HepG2 (cell line): ENCODE results near the gene MAPK6. TPM values are rescaled to one million over a fixed set of nuclear protein-coding genes. Genes with fewer than 3 reads are reported as not detected.

ENCODE experiments used
- ATAC-seq: fragments of 200-7000 bp; cut with Tn5 transposase; 3 replicates; pipeline ENCODE4 v1.9.1; 2020; ENCODE audit warnings: mild to moderate bottlenecking, moderate library complexity
- BruUV-seq: library from RNA; stranded (reverse); fragments of 400-500 nt; replicated peaks from 2 replicates; lab custom pipeline; 2021; lab: Mats Ljungman, UMichigan
- CTCF ChIA-PET: fragments of 300-600 bp; formaldehyde crosslinking; extraction: SDS; loops from one replicate; lab custom pipeline; 2021; ENCODE audit warnings: low total read pairs, inconsistent platforms, low intra/inter-chr PET ratio; lab: Yijun Ruan, JAX
- POLR2A ChIA-PET: fragments of 350-600 bp; sonication (Branson Sonifier 250); formaldehyde crosslinking; loops from one replicate; lab custom pipeline; 2020; ENCODE audit warnings: antibody characterized with exemption, inconsistent platforms; lab: Yijun Ruan, JAX
- DNase-seq: peaks from one replicate; pipeline ENCODE4 v3.0.0-alpha.2; 2015; ENCODE audit warnings: low spot score
- FAIRE-seq: peaks from 3 replicates; lab custom pipeline; 2011; peaks lifted over from hg19 to GRCh38; lab: Jason Lieb, UNC
- H2AFZ ChIP-seq: one replicate; pipeline ENCODE4 v1.6.1; 2011; ENCODE audit warnings: low read length, inconsistent platforms
- H3K27ac ChIP-seq: fragments of 300-600 bp; 3 replicates; pipeline ENCODE4 v1.8.0; 2011; ENCODE audit warnings: mixed run types, mild to moderate bottlenecking, mixed read lengths, low read length, inconsistent platforms; ENCODE audit not compliant: insufficient read depth; ENCODE audit errors: extremely low read length
- H3K27me3 ChIP-seq, 2 experiments: fragments of 200-600 bp in 1 of 2; 2 replicates in 1 of 2; 3 replicates in 1 of 2; pipeline versions ENCODE4 v1.6.0 to v1.8.0; 2011; ENCODE audit warnings: low read length in 2 of 2, mild to moderate bottlenecking in 2 of 2, moderate library complexity in 2 of 2, inconsistent platforms in 1 of 2; ENCODE audit not compliant: insufficient read depth in 2 of 2, control insufficient read depth in 1 of 2
- H3K36me3 ChIP-seq, 2 experiments: fragments of 200-600 bp in 1 of 2; replicated peaks in 1 of 2; 2 replicates in 1 of 2; 3 replicates in 1 of 2; pipeline versions ENCODE4 v1.5.1 to v1.8.0; 2011; ENCODE audit warnings: low read length in 2 of 2, inconsistent platforms in 1 of 2; ENCODE audit not compliant: insufficient read depth in 2 of 2, control insufficient read depth in 1 of 2
- H3K4me1 ChIP-seq: 2 replicates; pipeline ENCODE4 v1.5.1; 2012; ENCODE audit warnings: low read length, inconsistent platforms; ENCODE audit not compliant: insufficient read depth
- H3K4me2 ChIP-seq: 2 replicates; pipeline ENCODE4 v1.6.0; 2011; ENCODE audit warnings: low read depth, low read length, inconsistent platforms
- H3K4me3 ChIP-seq, 3 experiments: fragments of 200-600 bp in 1 of 3; sonication (generic), shearing (Covaris generic) in 1 of 3; replicated peaks in 1 of 3; 2 replicates each; pipeline ENCODE4 v1.5.1; 2011 to 2016; ENCODE audit warnings: low read length in 3 of 3, inconsistent platforms in 2 of 3, low read depth in 2 of 3, mild to moderate bottlenecking in 2 of 3, control low read depth in 1 of 3, mixed read lengths in 1 of 3; ENCODE audit not compliant: insufficient read depth in 1 of 3
- H3K79me2 ChIP-seq: one replicate; pipeline ENCODE4 v1.6.1; 2011; ENCODE audit warnings: low read length, inconsistent platforms; ENCODE audit not compliant: insufficient read depth
- H3K9ac ChIP-seq: 2 replicates; pipeline ENCODE4 v1.6.0; 2011; ENCODE audit warnings: mild to moderate bottlenecking, low read depth, low read length, inconsistent platforms; ENCODE audit not compliant: insufficient read depth
- H3K9me3 ChIP-seq: 2 replicates; pipeline ENCODE4 v1.5.1; 2012; ENCODE audit warnings: mild to moderate bottlenecking, low read length
- H4K20me1 ChIP-seq: 2 replicates; pipeline ENCODE4 v1.6.0; 2011; ENCODE audit warnings: inconsistent platforms, mild to moderate bottlenecking, low read length, moderate library complexity; ENCODE audit not compliant: insufficient read depth
- ATRX ChIP-seq: sonication (generic); formaldehyde crosslinking; IDR thresholded peaks from 2 replicates; pipeline ENCODE4 v1.4.0; 2020; ENCODE audit warnings: missing genetic modification reagents, borderline replicate concordance
- BCL3 ChIP-seq: sonication (generic); formaldehyde crosslinking; IDR thresholded peaks from 2 replicates; pipeline ENCODE4 v1.5.1; 2020; ENCODE audit warnings: mild to moderate bottlenecking, missing genetic modification reagents, moderate library complexity
- CEBPB ChIP-seq: IDR thresholded peaks from 2 replicates; pipeline ENCODE4 v1.6.1; 2011; ENCODE audit warnings: low read depth, low read length, improper control_type of control experiment, borderline replicate concordance
- DRAP1 ChIP-seq: IDR thresholded peaks from 2 replicates; pipeline ENCODE4 v1.6.1; 2016; ENCODE audit warnings: missing genetic modification reagents, missing compliant biosample characterization
- E2F5 ChIP-seq: sonication (generic); formaldehyde crosslinking; conservative IDR thresholded peaks from 2 replicates; pipeline ENCODE4 v1.4.0; 2020; ENCODE audit warnings: missing genetic modification reagents
- FOXA3 ChIP-seq: IDR thresholded peaks from 2 replicates; pipeline ENCODE4 v1.6.1; 2016; ENCODE audit warnings: missing genetic modification reagents, missing compliant biosample characterization
- GABPB1 ChIP-seq: IDR thresholded peaks from 2 replicates; pipeline ENCODE4 v1.6.1; 2016; ENCODE audit warnings: mild to moderate bottlenecking, missing genetic modification reagents, moderate library complexity, missing compliant biosample characterization
- HDAC1 ChIP-seq: sonication (generic); formaldehyde crosslinking; IDR thresholded peaks from 2 replicates; pipeline ENCODE4 v1.5.1; 2020; ENCODE audit warnings: mild to moderate bottlenecking, missing genetic modification reagents
- JUNB ChIP-seq: sonication (generic); formaldehyde crosslinking; IDR thresholded peaks from 2 replicates; pipeline ENCODE4 v1.8.0; 2022; ENCODE audit warnings: missing genetic modification reagents, mild to moderate bottlenecking, borderline replicate concordance
- SIX4 ChIP-seq: sonication (generic); formaldehyde crosslinking; IDR thresholded peaks from 2 replicates; pipeline ENCODE4 v1.4.0; 2020; ENCODE audit warnings: missing genetic modification reagents
- XBP1 ChIP-seq: sonication (generic); formaldehyde crosslinking; IDR thresholded peaks from 2 replicates; pipeline ENCODE4 v1.5.0; 2020; ENCODE audit warnings: missing genetic modification reagents
- ZNF143 ChIP-seq: sonication (generic); formaldehyde crosslinking; IDR thresholded peaks from 2 replicates; pipeline ENCODE4 v1.4.0; 2020; ENCODE audit warnings: missing genetic modification reagents
- ZNF577 ChIP-seq: sonication (generic); formaldehyde crosslinking; IDR thresholded peaks from 2 replicates; pipeline ENCODE4 v1.4.0; 2020; ENCODE audit warnings: mild to moderate bottlenecking, low read depth, missing genetic modification reagents, borderline replicate concordance
- ZXDC ChIP-seq: sonication (generic); formaldehyde crosslinking; IDR thresholded peaks from 2 replicates; pipeline ENCODE4 v1.5.0; 2020; ENCODE audit warnings: mild to moderate bottlenecking, missing genetic modification reagents
- WGBS: methylation state at CpG from one replicate; pipeline ENCODE4 v1.1.6; 2017; ENCODE audit warnings: low lambda C conversion rate; 5-methylcytosine and 5-hydroxymethylcytosine counted together
- in situ Hi-C: cut with HindIII; loops from 2 replicates; pipeline ENCODE4 v1.10.0; 2017; ENCODE audit warnings: low pct_unique_long_range_greater_than_20kb; ENCODE audit not compliant: extremely low pct_ligation_motif_present
- intact Hi-C: fragments of 100-400 bp; cut with micrococcal nuclease; formaldehyde crosslinking; loops from one replicate; pipeline ENCODE4 v1.10.0; 2022; ENCODE audit not compliant: unreplicated experiment
- polyA plus RNA-seq, 8 experiments: library from polyadenylated mRNA; depleted of rRNA in 3 of 8; stranded (reverse) in 7 of 8; unstranded in 1 of 8; fragments of >200 nt; fragmentation: Illumina TruSeq in 4 of 8; extraction: Trizol in 4 of 8; gene quantifications; 2 replicates each; pipeline versions ENCODE4 v1.2.1 to v1.2.3, GENCODE V29; 2011 to 2016; ENCODE audit warnings: low read depth in 4 of 8, missing spikeins in 1 of 8, mixed read lengths in 1 of 8; ENCODE audit not compliant: insufficient read depth in 1 of 8
- total RNA-seq, 5 experiments: library from RNA; depleted of rRNA; stranded (reverse); fragments of >200 nt; fragmentation: Illumina TruSeq; extraction: Trizol; gene quantifications; 2 replicates each; pipeline ENCODE4 v1.2.3, GENCODE V29; 2016; ENCODE audit warnings: low read depth in 1 of 5
- TF ChIP-seq, protein P1 (sequence below): sonication (generic); formaldehyde crosslinking; IDR thresholded peaks from 2 replicates; pipeline ENCODE4 v1.4.0; 2020; ENCODE audit warnings: missing genetic modification reagents
- TF ChIP-seq, protein P2 (sequence below): sonication (generic); formaldehyde crosslinking; IDR thresholded peaks from 2 replicates; pipeline ENCODE4 v1.8.1; 2023; ENCODE audit warnings: mild to moderate bottlenecking, missing genetic modification reagents, borderline replicate concordance

MAPK6 gene
- total and polyA plus RNA-seq, 2 of the 13 experiments (the other 11 are each of a cell fraction or from before 2014, with no cell fraction given): 89.5 to 99.7 TPM

- no peak for TF ChIP-seq BCL3 (CRISPR knock-in tag)
- TF ChIP-seq, protein P1, sequence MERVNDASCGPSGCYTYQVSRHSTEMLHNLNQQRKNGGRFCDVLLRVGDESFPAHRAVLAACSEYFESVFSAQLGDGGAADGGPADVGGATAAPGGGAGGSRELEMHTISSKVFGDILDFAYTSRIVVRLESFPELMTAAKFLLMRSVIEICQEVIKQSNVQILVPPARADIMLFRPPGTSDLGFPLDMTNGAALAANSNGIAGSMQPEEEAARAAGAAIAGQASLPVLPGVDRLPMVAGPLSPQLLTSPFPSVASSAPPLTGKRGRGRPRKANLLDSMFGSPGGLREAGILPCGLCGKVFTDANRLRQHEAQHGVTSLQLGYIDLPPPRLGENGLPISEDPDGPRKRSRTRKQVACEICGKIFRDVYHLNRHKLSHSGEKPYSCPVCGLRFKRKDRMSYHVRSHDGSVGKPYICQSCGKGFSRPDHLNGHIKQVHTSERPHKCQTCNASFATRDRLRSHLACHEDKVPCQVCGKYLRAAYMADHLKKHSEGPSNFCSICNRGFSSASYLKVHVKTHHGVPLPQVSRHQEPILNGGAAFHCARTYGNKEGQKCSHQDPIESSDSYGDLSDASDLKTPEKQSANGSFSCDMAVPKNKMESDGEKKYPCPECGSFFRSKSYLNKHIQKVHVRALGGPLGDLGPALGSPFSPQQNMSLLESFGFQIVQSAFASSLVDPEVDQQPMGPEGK (CRISPR knock-in tag): no peak
Observed at GRCh38 chr15:52080031-52080430, 61.0 kb downstream of the MAPK6 start (continued).

DNA sequence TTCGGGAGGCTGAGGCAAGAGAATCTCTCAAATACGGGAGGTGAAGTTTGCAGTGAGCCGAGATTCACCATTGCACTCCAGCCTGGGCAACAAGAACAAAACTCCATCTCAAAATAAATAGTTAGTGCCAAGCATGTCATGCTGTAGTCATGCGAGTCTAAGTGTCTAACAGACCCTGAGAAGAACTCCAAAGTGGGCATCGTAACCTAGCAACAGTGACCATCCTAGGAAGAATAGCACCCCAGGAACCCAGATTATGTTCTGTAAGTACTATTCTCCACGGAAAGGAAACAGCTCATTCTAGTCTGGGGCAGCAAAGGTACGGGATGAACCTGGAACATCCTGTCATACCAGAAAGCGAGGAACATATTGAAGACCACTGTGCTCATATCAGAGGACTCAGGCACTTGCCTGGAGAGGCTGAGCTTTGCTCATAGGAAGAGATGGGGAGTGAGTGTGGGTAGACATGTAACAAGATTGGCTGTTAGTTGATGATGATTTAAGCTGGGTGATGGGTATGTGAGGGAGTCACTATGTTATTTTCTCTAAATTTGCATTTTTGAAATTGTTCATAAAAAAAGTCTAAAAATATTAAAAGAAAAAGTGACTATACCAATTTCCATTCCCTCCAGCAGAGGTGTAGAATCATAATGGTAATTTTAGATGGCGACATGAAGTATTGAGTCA, 61.8 kb downstream of the MAPK6 start:
- Histone ChIP-seq H4K20me1 (no peaks in the 10 kb centered on the region), H3K4me2 (no peak overlapping the region), H3K79me2 (no peaks in the 10 kb centered on the region), H2AFZ (no peak overlapping the region), H3K27me3 (no peaks in the 10 kb centered on the region; a peak in 1 of 5 replicates), H3K9ac (no peak overlapping the region), H3K36me3 (no peaks in the 10 kb centered on the region), H3K4me3 (no peak overlapping the region), H3K4me1 (peaks cover 36% of the 10 kb centered on the region), H3K27ac (no peak overlapping the region), H3K9me3 (no peaks in the 10 kb centered on the region)
- intact Hi-C loops (no loop called here), in situ Hi-C loops (no loop called here)
- FAIRE-seq: no peak
- no TSS peak for BruUV-seq
- no peak for DNase-seq
- no peak for ATAC-seq
- ChIA-PET POLR2A (no interaction called here), CTCF (no interaction called here)
- 89% methylated on average over 9 of the region's 9 CpGs for WGBS
- TF ChIP-seq, protein P2, sequence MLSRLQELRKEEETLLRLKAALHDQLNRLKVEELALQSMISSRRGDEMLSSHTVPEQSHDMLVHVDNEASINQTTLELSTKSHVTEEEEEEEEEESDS: no peak
- TF ChIP-seq CEBPB: no peak
- no peak for TF ChIP-seq FOXA3 (CRISPR knock-in tag)
- no peak for TF ChIP-seq ZXDC (CRISPR knock-in tag)
- no peak for TF ChIP-seq DRAP1 (CRISPR knock-in tag)
- no peak for TF ChIP-seq E2F5 (CRISPR knock-in tag)
- no peak for TF ChIP-seq ATRX (CRISPR knock-in tag)
- TF ChIP-seq ZNF143 (CRISPR knock-in tag): no peak
- TF ChIP-seq JUNB (CRISPR knock-in tag): no peak
- TF ChIP-seq SIX4 (CRISPR knock-in tag): no peak
- no peak for TF ChIP-seq ZNF577
- no peak for TF ChIP-seq HDAC1 (CRISPR knock-in tag)
- no peak for TF ChIP-seq XBP1 (CRISPR knock-in tag)
- no peak for TF ChIP-seq GABPB1 (CRISPR knock-in tag)
